DMS114 treated with DMSO at 0.1 percent for 48 hours (cell line): ENCODE data around the gene CTDSPL2.
"Not testable (repeated sequence)": the region's sequence is repeated elsewhere in the genome, so short reads cannot be mapped to it uniquely, and the experiment has no call there.

ENCODE experiments used
- DNase-seq: peaks from one replicate; lab custom pipeline; 2025; ENCODE audit not compliant: unreplicated experiment; lab: John Stamatoyannopoulos, UW

CTDSPL2 gene

DNA sequence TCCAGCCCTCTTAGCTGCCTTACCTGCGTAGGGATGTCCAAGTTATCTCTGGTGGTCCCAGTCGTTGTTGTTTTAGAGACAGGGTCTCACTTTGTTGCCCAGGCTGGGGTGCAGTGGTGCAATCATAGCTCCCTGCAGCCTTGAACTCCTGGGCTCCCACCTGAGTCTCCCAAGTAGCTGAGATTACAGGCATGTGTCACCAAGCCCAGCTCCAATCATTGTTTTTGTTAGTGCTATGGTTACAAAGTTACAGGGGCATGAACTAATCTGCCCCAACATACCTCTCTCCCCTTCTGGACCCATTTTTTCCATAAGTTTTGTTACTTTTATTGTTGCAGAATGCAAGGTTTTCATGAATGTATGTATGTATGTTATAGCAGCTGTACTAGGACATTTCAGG is 54.7 kb downstream of the CTDSPL2 start:
- DNase-seq: no peak

DNA sequence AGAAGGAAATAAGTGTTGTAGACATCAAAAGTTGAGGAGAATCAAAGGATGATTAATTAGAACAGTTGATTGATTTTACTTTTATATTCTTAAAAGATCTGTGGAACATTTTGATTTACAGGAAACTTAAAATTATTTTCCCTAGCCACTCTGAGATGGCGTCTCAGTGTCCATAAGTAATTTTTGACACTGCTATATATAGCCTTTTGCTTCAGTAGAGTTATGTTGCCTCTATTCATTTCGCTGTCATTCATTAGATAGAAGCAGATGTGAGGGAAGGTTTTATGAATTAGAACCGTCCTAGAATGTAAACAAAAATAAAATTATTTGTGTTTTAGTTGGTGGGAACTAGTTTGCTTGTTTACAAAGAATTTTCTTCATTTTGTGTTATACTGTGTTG is 58.5 kb downstream of the CTDSPL2 start:
- DNase-seq: no peak

DNA sequence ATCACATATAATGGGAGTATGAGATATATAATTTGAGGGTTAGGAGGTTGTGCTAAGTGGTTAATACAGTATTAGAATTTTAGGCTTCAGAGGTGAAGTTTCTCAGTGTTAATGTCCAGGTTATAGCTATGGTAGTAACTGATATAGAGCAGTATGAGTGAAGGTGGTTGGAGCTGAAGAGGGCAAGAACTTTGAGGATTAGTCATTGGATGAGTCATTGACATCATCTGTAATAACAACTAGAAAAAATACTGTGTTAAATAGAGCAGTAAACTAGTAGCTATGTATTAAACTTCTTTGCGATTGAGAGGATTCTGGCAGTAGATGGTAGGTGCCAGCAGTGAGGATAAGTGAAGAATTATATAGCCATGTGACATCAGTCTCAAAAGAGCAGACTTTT is 62.0 kb downstream of the CTDSPL2 start:
- DNase-seq: no peak

DNA sequence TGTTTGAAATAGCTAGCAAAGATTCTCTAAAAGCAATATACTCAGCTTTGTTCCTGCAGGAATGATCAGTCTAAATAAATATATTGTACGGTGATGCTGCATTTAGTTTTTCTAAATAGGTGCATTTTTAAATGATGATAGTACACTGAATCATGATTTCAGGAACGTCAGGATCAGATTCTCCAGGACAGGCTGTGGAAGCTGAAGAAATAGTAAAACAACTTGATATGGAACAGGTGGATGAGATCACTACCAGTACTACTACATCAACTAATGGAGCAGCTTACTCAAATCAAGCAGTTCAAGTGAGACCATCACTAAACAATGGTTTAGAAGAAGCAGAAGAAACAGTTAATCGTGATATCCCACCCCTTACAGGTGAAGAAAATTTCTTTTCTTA is 63.2 kb downstream of the CTDSPL2 start:
- no peak for DNase-seq

DNA sequence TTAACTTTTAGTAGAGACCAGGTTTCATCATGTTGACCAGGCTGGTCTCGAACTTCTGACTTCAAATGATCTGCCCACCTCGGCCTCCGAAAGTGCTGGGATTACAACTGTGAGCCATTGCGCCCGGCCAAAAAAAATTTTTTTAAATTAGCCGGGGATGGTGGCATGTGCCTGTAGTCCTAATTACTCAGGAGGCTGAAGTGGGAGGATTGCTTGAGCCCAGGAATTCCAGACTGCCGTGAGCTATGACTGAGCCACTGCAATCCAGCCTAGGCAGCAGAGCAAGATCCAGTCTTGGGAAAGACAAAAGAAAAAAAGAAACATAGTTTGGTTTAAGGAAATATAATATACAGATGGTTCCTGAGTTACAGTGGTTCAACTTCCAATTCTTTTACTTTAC is 64.6 kb downstream of the CTDSPL2 start:
- DNase-seq: no peak

DNA sequence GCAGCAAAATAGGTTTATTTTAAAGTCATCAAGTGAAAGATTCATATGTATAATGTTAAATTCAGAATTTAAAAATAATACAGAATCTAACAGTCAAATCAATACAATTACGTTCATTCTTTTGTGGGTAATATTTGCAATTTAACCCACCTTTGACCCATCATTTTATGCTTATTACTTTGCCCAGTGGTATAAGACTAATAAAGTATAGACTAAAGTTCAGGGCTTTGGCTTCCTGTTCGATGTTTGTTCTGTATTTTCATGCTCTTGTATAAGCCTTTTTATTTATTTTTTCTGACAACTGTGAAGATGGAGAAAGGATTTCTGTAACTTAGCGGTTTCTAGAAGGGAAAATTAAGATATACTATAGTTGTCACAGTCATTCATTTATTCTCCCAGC is 65.2 kb downstream of the CTDSPL2 start:
- no peak for DNase-seq

DNA sequence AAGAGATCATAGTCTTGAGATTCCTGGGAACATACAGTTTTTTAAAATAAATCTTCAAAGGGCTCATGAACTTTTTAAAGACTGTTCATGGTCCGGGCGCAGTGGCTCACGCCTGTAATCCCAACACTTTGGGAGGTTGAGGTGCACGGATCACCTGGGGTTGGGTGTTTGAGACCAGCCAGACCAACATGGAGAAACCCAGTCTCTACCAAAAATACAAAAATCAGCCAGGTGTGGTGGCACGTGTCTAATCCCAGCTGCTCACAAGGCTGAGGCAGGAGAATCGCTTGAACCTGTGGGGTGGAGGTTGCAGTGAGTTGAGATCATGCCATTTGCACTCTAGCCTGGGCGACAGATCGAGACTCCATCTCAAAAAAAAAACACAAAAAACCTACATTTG is 68.1 kb downstream of the CTDSPL2 start:
- DNase-seq: no peak

DNA sequence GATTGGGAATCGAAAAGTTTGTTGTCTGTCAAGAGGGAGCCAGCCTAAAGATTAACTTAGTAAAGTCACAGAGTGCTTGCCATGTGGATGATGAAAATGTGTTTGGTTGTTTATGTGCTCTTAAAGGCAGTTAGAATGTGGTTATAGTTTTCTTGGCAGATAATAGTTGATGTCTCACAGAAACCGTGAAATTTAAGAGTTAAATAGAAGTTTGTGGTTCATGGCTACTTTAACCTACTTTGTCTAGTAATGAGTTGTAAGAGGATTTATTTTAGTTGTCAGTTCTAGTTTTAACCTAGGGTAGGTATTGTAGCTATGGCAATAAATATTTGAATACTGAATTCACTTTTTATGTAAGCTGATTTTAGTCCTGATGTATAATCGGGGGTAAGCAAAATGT is 73.1 kb downstream of the CTDSPL2 start:
- DNase-seq: no peak

DNA sequence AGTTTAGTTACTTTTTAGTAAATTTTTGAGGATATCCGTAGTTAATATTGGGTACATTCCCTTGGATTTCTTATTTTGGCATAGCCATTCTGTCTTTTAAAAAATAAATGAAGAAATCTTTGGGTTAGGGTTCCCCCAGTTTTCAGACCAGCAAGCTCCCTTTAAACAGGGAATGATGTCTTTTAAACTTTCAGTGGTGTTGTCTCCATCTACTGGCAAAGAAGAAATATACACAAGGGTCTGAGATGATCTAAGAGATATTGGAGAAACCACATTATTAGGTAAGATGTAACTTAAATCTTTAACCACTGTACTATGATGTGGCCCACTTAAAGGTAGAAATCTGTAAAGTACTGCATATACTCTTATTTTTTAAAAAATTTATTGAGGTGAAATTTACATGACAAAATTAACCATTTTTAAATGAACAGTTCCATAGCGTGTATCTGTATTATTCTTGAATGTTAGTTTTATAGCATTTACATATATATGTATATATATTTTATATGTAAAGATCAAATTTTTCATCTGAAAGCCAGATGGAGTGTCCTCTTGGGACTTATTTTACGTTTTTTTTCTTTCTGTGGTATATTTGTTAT is 74.4 kb downstream of the CTDSPL2 start:
- DNase-seq: peak; percentile 49

DNA sequence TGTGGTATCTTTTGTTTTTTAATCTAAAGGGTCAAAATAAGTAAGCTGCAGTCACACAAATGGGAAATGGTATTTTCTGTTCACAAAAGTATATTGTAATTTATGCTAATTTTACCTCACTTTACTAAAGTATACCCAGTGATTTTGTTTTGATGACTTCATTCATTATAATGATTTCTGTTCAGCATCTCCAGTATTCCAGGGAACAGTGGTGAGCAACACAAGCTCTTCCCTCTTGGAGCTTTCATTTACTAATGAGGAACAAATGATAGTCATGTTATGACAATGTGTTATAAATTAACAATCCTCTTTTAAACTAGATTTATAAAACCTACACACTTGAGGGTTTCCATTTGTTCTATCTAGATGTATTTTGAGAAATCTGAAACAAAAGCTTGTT is 89.0 kb downstream of the CTDSPL2 start:
- DNase-seq: no peak

DNA sequence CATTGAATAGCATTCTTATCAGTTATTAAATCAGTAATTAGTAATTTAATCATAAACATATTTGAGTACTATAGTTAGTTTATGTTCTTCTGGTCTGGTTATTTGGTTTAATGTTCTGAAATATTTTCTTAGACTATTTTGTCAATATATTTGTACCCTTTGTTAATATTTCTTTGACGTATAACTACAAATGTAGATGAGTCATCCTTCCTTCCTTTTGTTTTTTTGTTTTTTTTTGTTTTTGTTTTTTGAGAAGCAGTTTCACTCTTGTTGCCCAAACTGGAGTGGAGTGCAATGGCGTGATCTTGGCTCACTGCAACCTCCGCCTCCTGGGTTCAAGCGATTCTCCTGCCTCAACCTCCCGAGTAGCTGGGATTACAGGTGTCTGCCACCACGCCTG is 92.1 kb downstream of the CTDSPL2 start:
- no peak for DNase-seq

DNA sequence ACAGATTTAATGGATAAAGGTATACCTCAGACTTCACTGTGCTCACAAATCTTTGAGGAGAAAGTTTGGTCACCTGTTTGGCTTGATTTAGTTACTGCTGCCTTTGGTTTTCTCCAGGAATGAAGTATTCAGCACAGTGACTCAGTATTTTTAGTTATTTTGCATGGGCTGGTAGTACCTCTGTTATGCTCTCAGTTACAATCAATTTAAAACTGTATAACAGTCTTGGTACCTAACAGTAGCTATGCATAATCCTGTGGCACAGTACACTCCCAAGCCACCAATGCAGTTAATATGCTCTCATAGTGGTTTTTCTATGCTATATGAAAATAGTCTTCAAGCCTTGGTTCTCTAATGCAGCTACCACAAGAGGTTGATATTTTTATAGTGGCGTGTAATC is 97.6 kb downstream of the CTDSPL2 start:
- no peak for DNase-seq

DNA sequence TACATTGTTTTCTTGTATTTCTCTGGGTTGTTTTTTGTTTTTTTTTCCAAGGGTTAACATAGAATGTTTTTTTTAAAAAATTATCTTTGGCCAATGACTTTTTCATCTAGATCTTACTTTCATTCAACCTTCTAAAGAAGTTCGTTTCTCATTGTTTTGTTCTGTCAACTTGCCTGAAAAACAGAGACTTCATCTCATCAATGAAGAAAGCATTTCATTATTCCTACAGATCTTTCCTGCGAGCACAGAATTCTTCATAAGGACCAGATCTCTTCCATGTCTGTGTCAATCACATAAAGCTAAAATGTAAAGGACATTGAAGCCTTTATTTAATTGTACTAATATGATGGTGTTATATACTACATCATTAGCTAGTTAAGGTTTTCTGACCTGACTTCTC is 99.8 kb downstream of the CTDSPL2 start:
- no peak for DNase-seq

DNA sequence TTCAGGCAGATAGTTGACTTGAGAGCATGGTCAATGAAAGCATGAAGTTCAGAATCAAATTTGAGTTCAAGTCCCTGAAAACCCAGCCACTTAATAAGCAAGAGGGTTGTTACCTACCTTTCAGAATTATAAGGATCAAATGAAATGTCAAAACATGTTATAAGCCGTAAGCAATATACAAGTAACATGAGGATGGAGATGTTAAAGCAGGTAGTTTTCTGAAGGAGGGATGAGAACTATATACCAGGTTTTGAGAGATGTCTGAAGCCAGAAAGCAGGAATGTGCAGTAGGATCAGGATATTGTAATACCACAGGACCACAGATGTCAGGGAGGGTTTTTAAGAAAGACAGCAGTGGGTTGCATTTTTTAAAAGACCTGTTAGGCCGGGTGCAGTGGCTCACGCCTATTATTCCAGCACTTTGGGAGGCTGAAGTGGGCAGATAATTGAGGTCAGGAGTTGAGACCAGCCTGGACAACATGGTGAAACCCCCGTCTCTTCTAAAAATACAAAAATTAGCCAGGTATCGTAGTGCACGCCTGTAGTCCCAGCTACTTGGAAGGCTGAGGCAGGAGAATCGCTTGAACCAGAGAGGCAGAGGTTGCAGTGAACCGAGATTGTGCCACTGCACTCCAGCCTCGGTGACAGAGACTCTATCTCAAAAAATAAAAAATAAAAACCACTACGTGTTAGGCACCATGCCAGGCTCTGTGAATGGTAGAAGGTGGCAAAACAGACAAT is 102.6 kb downstream of the CTDSPL2 start:
- DNase-seq: no peak

DNA sequence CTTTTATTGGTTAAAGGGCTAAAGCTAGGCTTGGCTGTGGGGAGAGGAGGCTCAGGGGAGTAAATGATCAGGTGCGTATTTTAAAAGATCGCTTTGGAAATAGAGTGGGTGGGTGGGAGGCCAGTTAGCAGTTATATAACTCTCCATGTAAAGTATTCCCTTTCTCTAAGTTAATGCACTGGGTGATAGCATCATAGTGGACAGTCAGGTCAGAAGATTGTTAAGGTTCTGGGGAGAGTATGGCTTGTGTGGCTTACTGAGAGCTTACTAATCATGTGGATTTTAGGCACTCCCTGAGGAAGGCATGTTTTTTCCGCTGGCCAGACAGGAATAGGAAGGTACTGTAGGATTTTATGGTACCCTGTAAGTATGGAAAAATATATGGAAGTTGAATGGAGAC is 103.2 kb downstream of the CTDSPL2 start:
- DNase-seq: no peak

DNA sequence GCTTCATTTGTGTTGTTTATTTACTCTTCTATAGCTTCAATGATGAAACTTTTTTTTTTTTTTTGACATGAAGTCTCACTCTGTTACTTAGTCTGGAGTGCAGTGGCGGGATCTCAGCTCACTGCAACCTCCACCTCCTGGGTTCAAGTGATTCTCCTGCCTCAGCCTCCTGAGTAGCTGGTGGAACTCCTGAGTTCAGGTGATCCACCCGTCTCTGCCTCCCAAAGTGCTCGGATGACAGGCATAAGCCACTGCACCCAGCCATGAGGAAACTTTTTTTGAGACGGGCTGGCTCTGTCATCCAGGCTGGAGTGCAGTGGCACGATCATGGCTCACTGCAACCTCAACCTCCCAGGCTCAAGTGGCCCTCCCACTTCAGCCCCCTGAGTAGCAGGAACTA is 104.8 kb downstream of the CTDSPL2 start:
- not testable (repeated sequence) for DNase-seq

DNA sequence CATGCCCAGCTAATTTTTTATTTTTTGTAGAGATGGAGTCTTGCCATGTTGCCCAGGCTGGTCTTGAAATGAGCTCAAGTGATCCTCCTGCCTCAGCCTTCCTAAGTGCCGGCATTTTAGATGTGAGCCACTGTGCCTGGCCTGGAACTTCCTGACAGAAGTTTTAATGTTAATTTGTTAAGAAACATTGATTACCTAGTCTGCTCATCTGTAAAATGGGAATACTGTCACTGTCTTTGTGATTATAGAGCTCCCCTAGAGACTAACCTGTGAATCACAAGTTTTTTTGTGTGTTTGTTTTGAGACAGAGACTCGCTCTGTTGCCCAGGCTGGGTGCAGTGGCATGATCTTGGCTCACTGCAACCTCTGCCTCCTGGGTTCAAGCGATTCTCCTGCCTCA is 105.3 kb downstream of the CTDSPL2 start:
- DNase-seq: no peak

DNA sequence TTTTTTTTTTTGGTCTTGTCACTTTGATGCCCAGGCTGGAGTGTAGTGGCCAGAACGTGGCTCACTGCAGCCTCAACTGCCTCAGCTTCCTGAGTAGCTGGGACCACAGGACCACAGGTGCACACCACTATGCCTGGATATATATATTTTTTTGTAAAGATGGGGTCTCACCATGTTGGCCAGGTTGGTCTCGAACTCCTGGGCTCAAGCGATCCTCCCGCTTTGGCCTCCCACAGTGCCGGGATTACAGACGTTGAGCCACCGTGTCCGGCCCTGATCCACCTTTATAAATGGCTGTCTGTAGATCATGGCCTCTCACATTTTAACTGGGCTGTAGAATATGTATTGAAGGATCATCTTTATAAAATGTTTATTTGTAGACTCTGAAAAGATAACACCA is 107.7 kb downstream of the CTDSPL2 start:
- DNase-seq: no peak

DNA sequence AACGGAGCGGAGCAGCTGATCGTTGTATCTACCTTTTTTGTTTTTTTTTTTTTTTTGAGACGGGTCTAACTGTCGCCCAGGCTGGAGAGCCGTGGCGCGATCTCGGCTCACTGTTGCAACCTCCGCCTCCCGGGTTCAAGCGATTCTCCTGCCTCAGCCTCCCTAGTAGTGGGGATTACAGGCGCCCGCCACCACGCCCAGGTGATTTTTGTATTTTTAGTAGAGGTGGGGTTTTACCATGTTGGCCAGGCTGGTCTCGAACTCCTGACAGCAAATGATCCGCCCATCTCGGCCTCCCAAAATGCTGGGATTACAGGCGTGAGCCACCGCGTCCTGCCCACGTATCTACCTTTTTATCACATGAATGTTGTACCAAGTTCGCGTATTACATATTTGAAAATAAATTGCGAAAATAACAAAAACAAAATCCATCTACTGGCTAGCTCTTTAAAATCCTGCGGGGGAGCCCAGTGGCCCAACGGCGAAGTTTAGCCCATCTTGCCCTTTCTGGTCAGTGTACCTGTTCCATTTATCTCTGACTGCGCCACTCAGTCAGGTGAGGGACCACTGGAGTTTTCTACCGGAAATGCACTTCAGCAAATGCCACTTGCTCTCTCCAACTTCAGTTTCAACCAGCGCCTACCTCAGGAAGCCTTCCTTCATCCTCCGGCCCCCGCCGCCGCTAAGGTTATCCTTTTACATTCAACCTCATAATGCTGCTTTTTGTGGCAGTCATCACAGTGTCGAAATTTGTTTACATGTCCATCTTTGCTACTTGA is 108.3 kb downstream of the CTDSPL2 start:
- DNase-seq: no peak

DNA sequence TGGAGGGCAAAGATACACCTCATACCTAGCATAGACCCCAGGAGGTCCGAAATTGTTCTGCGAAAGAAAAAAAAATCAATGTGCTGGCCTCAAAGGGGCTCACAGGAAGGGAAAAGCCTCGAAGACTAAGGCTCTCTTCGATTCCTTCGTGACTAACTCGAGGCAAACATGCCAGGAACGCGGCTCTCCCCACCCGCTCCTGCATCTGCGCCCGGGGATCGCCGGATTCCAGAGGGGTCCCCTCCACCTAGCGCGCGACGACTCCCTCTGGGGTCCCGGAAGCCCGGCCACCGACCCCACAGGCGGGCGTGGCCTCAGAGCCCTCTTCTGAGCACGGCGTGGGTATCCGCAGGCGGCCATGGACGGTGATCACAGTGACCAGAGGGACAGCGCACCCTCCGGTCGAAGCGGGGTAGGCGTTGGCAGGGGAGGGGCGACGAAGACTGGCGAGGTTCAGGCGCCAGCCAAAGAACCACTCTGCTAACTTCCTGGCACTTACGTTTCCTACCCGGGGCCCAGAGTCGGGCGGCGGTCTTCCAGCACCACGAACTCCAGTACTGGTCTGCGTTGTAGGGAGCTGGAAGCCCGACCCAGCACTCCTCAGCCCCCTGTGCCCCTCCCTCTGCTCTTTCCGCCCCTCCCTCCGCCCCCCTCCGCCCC is 109.0 kb downstream of the CTDSPL2 start:
- DNase-seq: peak; percentile 86

DNA sequence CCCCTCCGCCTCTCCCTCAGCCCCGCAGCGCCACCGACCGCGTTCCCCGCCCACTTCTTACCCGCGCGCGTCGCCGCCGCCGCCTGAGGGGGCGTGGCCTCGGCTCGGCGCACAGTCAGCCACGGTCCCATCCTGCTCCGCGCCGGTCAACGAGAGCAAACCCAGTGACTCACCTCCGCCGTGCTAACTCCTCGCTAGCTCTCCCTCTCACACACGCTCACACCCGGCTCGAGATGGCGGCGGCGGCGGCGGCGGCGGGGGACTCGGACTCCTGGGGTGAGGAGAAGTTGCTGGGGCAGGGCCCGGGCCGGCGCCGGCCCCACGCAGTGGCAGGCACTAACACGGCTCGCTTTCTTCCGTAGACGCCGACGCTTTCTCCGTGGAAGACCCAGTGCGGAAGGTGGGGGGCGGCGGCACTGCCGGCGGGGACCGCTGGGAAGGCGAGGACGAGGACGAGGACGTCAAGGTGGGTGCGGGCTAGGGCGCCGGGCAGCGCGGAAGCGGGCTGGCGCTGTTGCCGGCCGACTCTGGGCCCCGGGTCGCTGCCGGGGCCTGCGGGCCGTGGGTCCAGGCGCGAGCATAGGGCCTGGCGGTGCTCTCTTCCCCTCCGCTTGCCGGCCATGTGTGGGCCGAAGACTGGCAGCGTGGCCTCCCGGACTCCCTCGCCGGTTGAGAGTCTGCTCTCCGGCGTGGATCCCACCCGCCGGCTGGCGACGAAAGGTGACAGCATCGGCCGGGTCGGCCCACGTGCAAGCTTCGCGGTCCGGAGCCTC is 109.7 kb downstream of the CTDSPL2 start, which contains the start of gene EIF3J:
EIF3J (plus strand) TSS at position 186 of the 773 bp plus-strand sequence; CDS start at position 234, 48 bp downstream.
- DNase-seq: peak; percentile 86
